Measurements from ENCODE around the gene SHKBP1.

Gene SHKBP1

DNA sequence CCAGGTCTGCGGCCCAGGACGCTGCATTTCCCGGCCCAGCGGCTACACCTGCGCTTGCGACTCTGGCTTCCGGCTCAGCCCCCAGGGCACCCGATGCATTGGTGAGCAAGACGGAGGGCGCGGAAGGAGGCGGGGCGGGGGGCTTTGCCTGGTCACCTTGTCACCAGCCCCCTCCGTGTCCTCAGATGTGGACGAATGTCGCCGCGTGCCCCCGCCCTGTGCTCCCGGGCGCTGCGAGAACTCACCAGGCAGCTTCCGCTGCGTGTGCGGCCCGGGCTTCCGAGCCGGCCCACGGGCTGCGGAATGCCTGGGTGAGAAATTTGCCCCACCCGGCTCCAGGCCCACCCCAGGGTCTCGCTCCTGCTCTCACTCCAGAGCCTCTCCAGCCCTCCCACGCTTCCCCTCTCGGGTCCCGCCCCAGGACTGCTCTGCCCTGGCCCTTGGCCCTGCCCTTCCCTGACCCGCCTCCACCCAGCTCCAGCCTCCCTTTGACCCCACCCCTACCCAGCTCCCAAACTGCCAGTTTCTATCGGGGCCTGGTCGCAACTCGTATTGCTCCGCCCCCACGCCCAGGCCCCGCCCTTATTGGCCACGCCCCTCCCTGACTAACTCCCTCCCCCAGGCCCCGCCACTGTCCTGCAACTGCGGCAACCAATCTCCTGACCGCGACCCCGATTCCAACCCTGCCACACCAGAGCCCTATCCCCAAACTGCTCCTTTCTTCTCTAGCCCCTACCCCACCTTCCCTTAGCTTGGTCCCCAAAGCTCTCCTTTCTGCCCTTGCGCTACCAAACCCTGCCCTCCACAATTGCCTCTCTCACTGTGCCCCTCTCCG, 33.1 kb downstream of the SHKBP1 start (continued):
- TF ChIP-seq, protein P1, sequence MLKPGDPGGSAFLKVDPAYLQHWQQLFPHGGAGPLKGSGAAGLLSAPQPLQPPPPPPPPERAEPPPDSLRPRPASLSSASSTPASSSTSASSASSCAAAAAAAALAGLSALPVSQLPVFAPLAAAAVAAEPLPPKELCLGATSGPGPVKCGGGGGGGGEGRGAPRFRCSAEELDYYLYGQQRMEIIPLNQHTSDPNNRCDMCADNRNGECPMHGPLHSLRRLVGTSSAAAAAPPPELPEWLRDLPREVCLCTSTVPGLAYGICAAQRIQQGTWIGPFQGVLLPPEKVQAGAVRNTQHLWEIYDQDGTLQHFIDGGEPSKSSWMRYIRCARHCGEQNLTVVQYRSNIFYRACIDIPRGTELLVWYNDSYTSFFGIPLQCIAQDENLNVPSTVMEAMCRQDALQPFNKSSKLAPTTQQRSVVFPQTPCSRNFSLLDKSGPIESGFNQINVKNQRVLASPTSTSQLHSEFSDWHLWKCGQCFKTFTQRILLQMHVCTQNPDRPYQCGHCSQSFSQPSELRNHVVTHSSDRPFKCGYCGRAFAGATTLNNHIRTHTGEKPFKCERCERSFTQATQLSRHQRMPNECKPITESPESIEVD (tag by site-specific recombination; IDR thresholded peaks at IDR 0.05) = no peak
- TF ChIP-seq ZNF585B (tag by site-specific recombination; IDR thresholded peaks at IDR 0.05) (no peak), KLF16 (tag by site-specific recombination; IDR thresholded peaks at IDR 0.05) (peak; percentile 88), ZNF274 (IDR thresholded peaks at IDR 0.05; ENCODE audit: low read length) (no peak), ZNF274 (tag by site-specific recombination; IDR thresholded peaks at IDR 0.05; ENCODE audit: borderline replicate concordance) (0 out of 2 replicates have a peak, but pooled peaks have one; percentile 41), ZNF558 (tag by site-specific recombination; IDR thresholded peaks at IDR 0.05) (no peak), ZNF704 (tag by site-specific recombination; IDR thresholded peaks at IDR 0.05) (no peak), ZNF202 (tag by site-specific recombination; IDR thresholded peaks at IDR 0.05; ENCODE audit: borderline replicate concordance) (no peak), ZNF354C (tag by site-specific recombination; IDR thresholded peaks at IDR 0.05; ENCODE audit: borderline replicate concordance, low read depth) (no peak), ZNF404 (tag by site-specific recombination; IDR thresholded peaks at IDR 0.05) (no peak), AEBP2 (tag by site-specific recombination; IDR thresholded peaks at IDR 0.05; ENCODE audit: borderline replicate concordance) (no peak), ZNF2 (tag by site-specific recombination; IDR thresholded peaks at IDR 0.05) (peak; percentile 83), ZNF629 (tag by site-specific recombination; IDR thresholded peaks at IDR 0.05) (no peak), ZNF341 (tag by site-specific recombination; IDR thresholded peaks at IDR 0.05; ENCODE audit: low read depth) (no peak; the same call in 1 of the 2 replicates), ZNF645 (tag by site-specific recombination; IDR thresholded peaks at IDR 0.05) (peak; percentile 61; the same call in 1 of the 2 replicates), GLI4 (tag by site-specific recombination; IDR thresholded peaks at IDR 0.05) (no peak), ZNF747 (tag by site-specific recombination; IDR thresholded peaks at IDR 0.05) (no peak), ZNF449 (tag by site-specific recombination; IDR thresholded peaks at IDR 0.05) (no peak), ZNF133 (tag by site-specific recombination; IDR thresholded peaks at IDR 0.05) (no peak; the same call in 1 of the 2 replicates), SP3 (tag by site-specific recombination; IDR thresholded peaks at IDR 0.05) (peak; percentile 99), ZNF114 (tag by site-specific recombination; IDR thresholded peaks at IDR 0.05) (no peak), ZNF670 (tag by site-specific recombination; IDR thresholded peaks at IDR 0.05; ENCODE audit: low read depth) (no peak), ZNF214 (tag by site-specific recombination; IDR thresholded peaks at IDR 0.05; ENCODE audit: borderline replicate concordance) (no peak), ZFHX2 (tag by site-specific recombination; conservative IDR thresholded peaks at IDR 0.05) (peak; percentile 92), ZNF211 (tag by site-specific recombination; IDR thresholded peaks at IDR 0.05; ENCODE audit: low read depth) (no peak), KLF17 (tag by site-specific recombination; IDR thresholded peaks at IDR 0.05) (peak; percentile 80), ZNF76 (tag by site-specific recombination; IDR thresholded peaks at IDR 0.05; ENCODE audit: borderline replicate concordance, low read depth) (peak; percentile 31; the same call in 1 of the 2 replicates)
- TF ChIP-seq, protein P2, sequence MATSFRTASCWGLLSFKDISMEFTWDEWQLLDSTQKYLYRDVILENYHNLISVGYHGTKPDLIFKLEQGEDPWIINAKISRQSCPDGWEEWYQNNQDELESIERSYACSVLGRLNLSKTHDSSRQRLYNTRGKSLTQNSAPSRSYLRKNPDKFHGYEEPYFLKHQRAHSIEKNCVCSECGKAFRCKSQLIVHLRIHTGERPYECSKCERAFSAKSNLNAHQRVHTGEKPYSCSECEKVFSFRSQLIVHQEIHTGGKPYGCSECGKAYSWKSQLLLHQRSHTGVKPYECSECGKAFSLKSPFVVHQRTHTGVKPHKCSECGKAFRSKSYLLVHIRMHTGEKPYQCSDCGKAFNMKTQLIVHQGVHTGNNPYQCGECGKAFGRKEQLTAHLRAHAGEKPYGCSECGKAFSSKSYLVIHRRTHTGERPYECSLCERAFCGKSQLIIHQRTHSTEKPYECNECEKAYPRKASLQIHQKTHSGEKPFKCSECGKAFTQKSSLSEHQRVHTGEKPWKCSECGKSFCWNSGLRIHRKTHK (tag by site-specific recombination; IDR thresholded peaks at IDR 0.05) = no peak
- TF ChIP-seq, protein P3, sequence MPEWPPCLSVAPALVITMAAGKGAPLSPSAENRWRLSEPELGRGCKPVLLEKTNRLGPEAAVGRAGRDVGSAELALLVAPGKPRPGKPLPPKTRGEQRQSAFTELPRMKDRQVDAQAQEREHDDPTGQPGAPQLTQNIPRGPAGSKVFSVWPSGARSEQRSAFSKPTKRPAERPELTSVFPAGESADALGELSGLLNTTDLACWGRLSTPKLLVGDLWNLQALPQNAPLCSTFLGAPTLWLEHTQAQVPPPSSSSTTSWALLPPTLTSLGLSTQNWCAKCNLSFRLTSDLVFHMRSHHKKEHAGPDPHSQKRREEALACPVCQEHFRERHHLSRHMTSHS (tag by site-specific recombination; IDR thresholded peaks at IDR 0.05) = no peak
